GM12878 (cell line): ENCODE results near the gene ST7. TPM values are rescaled to one million over a fixed set of nuclear protein-coding genes. Genes with fewer than 3 reads are reported as not detected.

Experiments
- ATAC-seq: fragments of 200-7000 bp; cut with Tn5 transposase; 3 replicates; pipeline ENCODE4 v1.9.1; 2020; ENCODE audit warnings: mild to moderate bottlenecking, moderate library complexity
- BruUV-seq: library from RNA; stranded (reverse); fragments of 400-500 nt; replicated peaks from 2 replicates; lab custom pipeline; 2021; lab: Mats Ljungman, UMichigan
- CTCF ChIA-PET: fragments of 300-600 bp; sonication (Branson Sonifier 250); formaldehyde crosslinking; extraction: SDS; loops from one replicate; lab custom pipeline; 2021; ENCODE audit warnings: inconsistent platforms; lab: Yijun Ruan, JAX
- POLR2A ChIA-PET: fragments of 350-600 bp; formaldehyde crosslinking; extraction: SDS; loops from one replicate; lab custom pipeline; 2021; ENCODE audit warnings: inconsistent platforms; lab: Charles Lee
- RAD21 ChIA-PET: fragments of 300-600 bp; sonication (Branson Sonifier 250); formaldehyde crosslinking; loops from one replicate; lab custom pipeline; 2023; ENCODE audit warnings: antibody characterized with exemption; ENCODE audit not compliant: unreplicated experiment; lab: Charles Lee
- SMC1A ChIA-PET: fragments of 300-600 bp; sonication (Branson Sonifier 250); formaldehyde crosslinking; loops from one replicate; lab custom pipeline; 2023; ENCODE audit not compliant: unreplicated experiment, uncharacterized antibody; lab: Charles Lee
- DNase-seq: peaks from one replicate; pipeline ENCODE4 v3.0.0-alpha.2; 2011; ENCODE audit warnings: low read depth, low spot score
- FAIRE-seq: peaks from 3 replicates; lab custom pipeline; 2011; peaks lifted over from hg19 to GRCh38; lab: Jason Lieb, UNC
- H2AFZ ChIP-seq: 2 replicates; pipeline ENCODE4 v1.6.0; 2011; ENCODE audit warnings: low read depth, low read length, control low read depth; ENCODE audit not compliant: control insufficient read depth
- H3K27ac ChIP-seq: 2 replicates; pipeline ENCODE4 v1.5.1; 2011; ENCODE audit warnings: control low read depth; ENCODE audit not compliant: control insufficient read depth, insufficient read depth
- H3K27me3 ChIP-seq, 2 experiments: replicated peaks in 1 of 2; 2 replicates each; pipeline versions ENCODE4 v1.6.0 to v1.6.1; 2011; ENCODE audit warnings: low read length in 1 of 2; ENCODE audit not compliant: control insufficient read depth in 2 of 2, insufficient read depth in 2 of 2
- H3K36me3 ChIP-seq, 2 experiments: 2 replicates each; pipeline ENCODE4 v1.5.1; 2011; ENCODE audit warnings: low read length in 1 of 2; ENCODE audit not compliant: control insufficient read depth in 2 of 2, insufficient read depth in 2 of 2
- H3K4me1 ChIP-seq: 2 replicates; pipeline ENCODE4 v1.6.1; 2011; ENCODE audit warnings: mild to moderate bottlenecking, low read length, moderate library complexity, mixed read lengths; ENCODE audit not compliant: control insufficient read depth, insufficient read depth
- H3K4me2 ChIP-seq: 2 replicates; pipeline ENCODE4 v1.6.0; 2011; ENCODE audit warnings: control low read depth; ENCODE audit not compliant: control insufficient read depth, insufficient read depth
- H3K4me3 ChIP-seq: fragments of 200-600 bp; sonication (generic); 2 replicates; pipeline ENCODE4 v1.5.1; 2016
- H3K79me2 ChIP-seq: 2 replicates; pipeline ENCODE4 v1.6.0; 2011; ENCODE audit warnings: low read length; ENCODE audit not compliant: control insufficient read depth, insufficient read depth
- H3K9ac ChIP-seq: 2 replicates; pipeline ENCODE4 v1.8.0; 2011; ENCODE audit warnings: low read length, control low read depth, mixed read lengths; ENCODE audit not compliant: control insufficient read depth, insufficient read depth
- H3K9me3 ChIP-seq: replicated peaks from 3 replicates; pipeline ENCODE4 v1.5.1; 2011; ENCODE audit warnings: mild to moderate bottlenecking, low read length; ENCODE audit not compliant: control insufficient read depth, insufficient read depth
- H4K20me1 ChIP-seq: 2 replicates; pipeline ENCODE4 v1.6.0; 2011; ENCODE audit not compliant: control insufficient read depth, insufficient read depth
- CTCF ChIP-seq, 3 experiments: IDR thresholded peaks in 2 of 3; conservative IDR thresholded peaks in 1 of 3; 2 replicates each; pipeline ENCODE4 v1.5.1; 2011; ENCODE audit warnings: low read depth in 3 of 3, low read length in 3 of 3, mild to moderate bottlenecking in 3 of 3, control low read depth in 2 of 3, moderate library complexity in 2 of 3, inconsistent platforms in 1 of 3, mixed read lengths in 1 of 3; ENCODE audit not compliant: control insufficient read depth in 2 of 3, insufficient read depth in 1 of 3; ENCODE audit errors: extremely low read depth in 1 of 3
- HDGF ChIP-seq: fragments of 450-650 bp; IDR thresholded peaks from 2 replicates; pipeline ENCODE4 v1.6.1; 2016; ENCODE audit warnings: antibody characterized with exemption
- JUNB ChIP-seq: IDR thresholded peaks from 2 replicates; pipeline ENCODE4 v1.6.1; 2016; ENCODE audit warnings: antibody characterized with exemption, mild to moderate bottlenecking
- JUND ChIP-seq: IDR thresholded peaks from 2 replicates; pipeline ENCODE4 v1.6.1; 2012; ENCODE audit warnings: low read depth, mild to moderate bottlenecking, low read length, improper control_type of control experiment, moderate library complexity
- LARP7 ChIP-seq: fragments of 450-650 bp; IDR thresholded peaks from 2 replicates; pipeline ENCODE4 v1.6.1; 2017; ENCODE audit warnings: mild to moderate bottlenecking
- MEF2B ChIP-seq: fragments of 450-650 bp; IDR thresholded peaks from 2 replicates; pipeline ENCODE4 v1.6.1; 2018; ENCODE audit warnings: mild to moderate bottlenecking, moderate library complexity; ENCODE audit not compliant: partially characterized antibody, poor library complexity, severe bottlenecking
- NFYB ChIP-seq: IDR thresholded peaks from 2 replicates; pipeline ENCODE4 v1.6.1; 2011; ENCODE audit warnings: low read depth, mild to moderate bottlenecking, low read length, improper control_type of control experiment, moderate library complexity; ENCODE audit not compliant: insufficient read depth
- POLR2AphosphoS2 ChIP-seq: IDR thresholded peaks from 2 replicates; pipeline ENCODE4 v1.6.1; 2011; ENCODE audit warnings: low read depth, mild to moderate bottlenecking, low read length, improper control_type of control experiment, moderate library complexity
- RFX5 ChIP-seq: IDR thresholded peaks from 2 replicates; pipeline ENCODE4 v1.6.1; 2011; ENCODE audit warnings: low read depth, low read length, improper control_type of control experiment
- TCF12 ChIP-seq: IDR thresholded peaks from 2 replicates; pipeline ENCODE4 v1.6.1; 2011; ENCODE audit warnings: low read depth, mild to moderate bottlenecking, low read length
- WGBS: methylation state at CpG from one replicate; pipeline ENCODE4 v1.1.6; 2016; ENCODE audit warnings: low lambda C conversion rate; ENCODE audit not compliant: insufficient replicate concordance, insufficient coverage; ENCODE audit errors: missing lambda C conversion rate; 5-methylcytosine and 5-hydroxymethylcytosine counted together
- in situ Hi-C: fragments of 300-500 bp; cut with MboI; formaldehyde crosslinking; loops from 9 replicates; pipeline ENCODE4 v1.14.3; 2018; ENCODE audit warnings: mixed read lengths
- intact Hi-C: fragments of 100-400 bp; cut with micrococcal nuclease; formaldehyde crosslinking; loops from one replicate; pipeline ENCODE4 v1.14.2; 2022; ENCODE audit not compliant: unreplicated experiment
- polyA plus RNA-seq, 11 experiments: library from polyadenylated mRNA; depleted of rRNA in 4 of 11; unstranded in 6 of 11; stranded (reverse) in 5 of 11; fragments of >200 nt; fragmentation: Nextera tagmentation in 4 of 11; fragmentation: Illumina TruSeq in 1 of 11; extraction: Ambion mirVana in 4 of 11; extraction: Trizol in 1 of 11; gene quantifications; 1 replicate in 1 of 11; 2 replicates in 10 of 11; pipeline versions ENCODE4 v1.2.1 to v1.2.3, GENCODE V29; 2011 to 2016; ENCODE audit warnings: inconsistent platforms in 2 of 11, missing spikeins in 2 of 11, low read depth in 1 of 11
- total RNA-seq, 4 experiments: library from RNA; depleted of rRNA in 3 of 4; stranded (reverse); fragments of >200 nt in 3 of 4; fragmentation: Illumina TruSeq in 1 of 4; extraction: Trizol in 1 of 4; gene quantifications; 2 replicates each; pipeline versions ENCODE4 v1.2.1 to v1.2.3, GENCODE V29; 2013 to 2021
- TF ChIP-seq, protein P1 (sequence below): IDR thresholded peaks from 2 replicates; pipeline ENCODE4 v1.6.1; 2011; ENCODE audit warnings: borderline replicate concordance, low read depth, mild to moderate bottlenecking, moderate library complexity, low read length; ENCODE audit not compliant: insufficient read depth, poor library complexity, severe bottlenecking

Gene ST7
- total and polyA plus RNA-seq, 10 of the 15 experiments (the other 5 are each of a cell fraction or from before 2014, with no cell fraction given), result 27.7 to 76.4 (median 53.6) TPM

GRCh38 chr7:117112640-117113039, 159.3 kb downstream of the ST7 start:
- no peaks in the 10 kb centered on the region for H3K27me3 ChIP-seq
- no TSS peak for BruUV-seq
- no peak for TF ChIP-seq CTCF (IDR thresholded peaks at IDR 0.05 in 2 of 3, conservative IDR thresholded peaks at IDR 0.05 in 1 of 3; ENCODE audit: control insufficient read depth in 2 of 3, extremely low read depth in 1 of 3, insufficient read depth in 1 of 3, low read depth in 3 of 3, low read length in 3 of 3)
- TF ChIP-seq NFYB, result no peak
- no peak for TF ChIP-seq MEF2B
- no peak for TF ChIP-seq JUNB
- no peak for TF ChIP-seq JUND
- TF ChIP-seq TCF12, result no peak
- no peak for TF ChIP-seq HDGF
- TF ChIP-seq LARP7, result no peak
- no peak for TF ChIP-seq POLR2AphosphoS2
- TF ChIP-seq, protein P1, sequence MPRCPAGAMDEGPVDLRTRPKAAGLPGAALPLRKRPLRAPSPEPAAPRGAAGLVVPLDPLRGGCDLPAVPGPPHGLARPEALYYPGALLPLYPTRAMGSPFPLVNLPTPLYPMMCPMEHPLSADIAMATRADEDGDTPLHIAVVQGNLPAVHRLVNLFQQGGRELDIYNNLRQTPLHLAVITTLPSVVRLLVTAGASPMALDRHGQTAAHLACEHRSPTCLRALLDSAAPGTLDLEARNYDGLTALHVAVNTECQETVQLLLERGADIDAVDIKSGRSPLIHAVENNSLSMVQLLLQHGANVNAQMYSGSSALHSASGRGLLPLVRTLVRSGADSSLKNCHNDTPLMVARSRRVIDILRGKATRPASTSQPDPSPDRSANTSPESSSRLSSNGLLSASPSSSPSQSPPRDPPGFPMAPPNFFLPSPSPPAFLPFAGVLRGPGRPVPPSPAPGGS, result no peak
- TF ChIP-seq RFX5, result no peak
- H3K79me2 ChIP-seq, result peaks cover 16% of the 10 kb centered on the region
- no peaks in the 10 kb centered on the region; a peak in 1 of 4 replicates for H3K36me3 ChIP-seq
- intact Hi-C loops, result no loop called here
- in situ Hi-C loops, result loop anchor here (5.0 to 10.0 kb wide), 2 partner anchors 58 to 125 kb away; no protein-coding TSS in a partner anchor
- ChIA-PET SMC1A (interaction anchor here (0.6 to 1.3 kb wide), 4 partner anchors 104 to 602 kb away, joined by 3 to 4 read pairs (median 4); no protein-coding TSS in a partner anchor), CTCF (interaction anchor here (0.8 to 16.7 kb wide), 4 partner anchors 19 to 128 kb away, joined by 3 to 827 read pairs (median 4); no protein-coding TSS in a partner anchor), RAD21 (interaction anchor here (5.1 to 16.7 kb wide), 2 partner anchors 13 to 125 kb away, joined by 29 to 379 read pairs; no protein-coding TSS in a partner anchor), POLR2A (interaction anchor here (0.5 to 0.6 kb wide), 3 partner anchors 179 to 256 kb away, joined by 3 to 5 read pairs (median 4); no protein-coding TSS in a partner anchor)
- ATAC-seq (no peak), DNase-seq (no peak), FAIRE-seq (no peak)
- no peak overlapping the region for H3K27ac ChIP-seq
- H2AFZ ChIP-seq, result no peak overlapping the region
- no peak overlapping the region for H3K4me3 ChIP-seq
- 72% methylated on average over 4 of the region's 4 CpGs for WGBS
- H4K20me1 ChIP-seq, result no peaks in the 10 kb centered on the region
- H3K9me3 ChIP-seq, result no peaks in the 10 kb centered on the region; the same call in 2 of the 3 replicates
- no peak overlapping the region for H3K9ac ChIP-seq
- H3K4me2 ChIP-seq, result no peak overlapping the region
- peaks cover 10% of the 10 kb centered on the region for H3K4me1 ChIP-seq
